Measurements from ENCODE around the gene SGCE. TPM values are rescaled to one million over a fixed set of nuclear protein-coding genes. Genes with fewer than 3 reads are reported as not detected.

Gene SGCE
- total RNA-seq, 1 donor from 2014 or later = 39.8 TPM

GRCh38 chr7:94565247-94565894 is 90.6 kb downstream of the SGCE start:
- no peak overlapping the region for H3K27ac Mint-ChIP-seq
- H3K4me1 Mint-ChIP-seq (ENCODE audit: unreplicated experiment) = peaks cover 10% of the 10 kb centered on the region
- no peak for TF ChIP-seq CTCF (conservative IDR thresholded peaks at IDR 0.05)
- peaks cover 16% of the 10 kb centered on the region for H3K36me3 Mint-ChIP-seq
- no peaks in the 10 kb centered on the region for H3K27me3 Mint-ChIP-seq
- H3K4me3 Mint-ChIP-seq = no peak overlapping the region
- peaks cover 18% of the 10 kb centered on the region for H3K9me3 Mint-ChIP-seq
- DNase-seq (ENCODE audit: extremely low spot score, unreplicated experiment) = no peak

GRCh38 chr7:94562525-94562924 is 93.4 kb downstream of the SGCE start:
- H3K36me3 Mint-ChIP-seq = peaks cover 16% of the 10 kb centered on the region
- H3K4me3 Mint-ChIP-seq = no peak overlapping the region

GRCh38 chr7:94561841-94562514 is 94.0 kb downstream of the SGCE start:
- DNase-seq (ENCODE audit: extremely low spot score, unreplicated experiment) = no peak
- Mint-ChIP-seq H3K36me3 (peaks cover 20% of the 10 kb centered on the region), H3K4me1 (ENCODE audit: unreplicated experiment) (peaks cover 10% of the 10 kb centered on the region), H3K27ac (peak overlapping the region; percentile 49), H3K4me3 (peak overlapping the region; percentile 11), H3K27me3 (no peaks in the 10 kb centered on the region), H3K9me3 (peaks cover 14% of the 10 kb centered on the region)
- no peak for TF ChIP-seq CTCF (conservative IDR thresholded peaks at IDR 0.05)

More at GRCh38 chr7:94562525-94562924, 93.4 kb downstream of the SGCE start:
- no peak for DNase-seq (ENCODE audit: extremely low spot score, unreplicated experiment)
- peaks cover 14% of the 10 kb centered on the region for H3K9me3 Mint-ChIP-seq
- H3K27me3 Mint-ChIP-seq = no peaks in the 10 kb centered on the region
- no peak for TF ChIP-seq CTCF (conservative IDR thresholded peaks at IDR 0.05)
- no peak overlapping the region for H3K27ac Mint-ChIP-seq
- peaks cover 10% of the 10 kb centered on the region for H3K4me1 Mint-ChIP-seq (ENCODE audit: unreplicated experiment)

GRCh38 chr7:94559972-94560371 is 96.0 kb downstream of the SGCE start:
- Mint-ChIP-seq H3K27ac (peak overlapping the region; percentile 5), H3K9me3 (peaks cover 13% of the 10 kb centered on the region), H3K4me1 (ENCODE audit: unreplicated experiment) (peaks cover 10% of the 10 kb centered on the region), H3K4me3 (peak overlapping the region; percentile 17), H3K36me3 (peaks cover 21% of the 10 kb centered on the region), H3K27me3 (no peaks in the 10 kb centered on the region)
- no peak for DNase-seq (ENCODE audit: extremely low spot score, unreplicated experiment)
- no peak for TF ChIP-seq CTCF (conservative IDR thresholded peaks at IDR 0.05)

- no peak for DNase-seq (ENCODE audit: extremely low spot score, unreplicated experiment)
- peaks cover 5% of the 10 kb centered on the region for H3K9me3 Mint-ChIP-seq
Measured at GRCh38 chr7:94557215-94557614, 98.7 kb downstream of the SGCE start.

More at GRCh38 chr7:94557215-94557614, 98.7 kb downstream of the SGCE start:
- Mint-ChIP-seq H3K27me3 (no peaks in the 10 kb centered on the region), H3K36me3 (peaks cover 16% of the 10 kb centered on the region), H3K27ac (no peak overlapping the region), H3K4me1 (ENCODE audit: unreplicated experiment) (peaks cover 7% of the 10 kb centered on the region), H3K4me3 (no peak overlapping the region)
- TF ChIP-seq CTCF (conservative IDR thresholded peaks at IDR 0.05) = no peak
